Middle frontal gyrus (tissue), 1 donor: Measurements from ENCODE around the gene SCN1B.
A peak's percentile ranks its signal among the peaks of the same experiment; 100 is the strongest.
"Not testable (repeated sequence)": the region's sequence is repeated elsewhere in the genome, so short reads cannot be mapped to it uniquely, and the experiment has no call there.

Experiments
- DNase-seq: peaks from one replicate; pipeline ENCODE4 v3.0.0-alpha.2; 2015; ENCODE audit warnings: low spot score; ENCODE audit errors: extremely low spot score

The SCN1B gene

DNA sequence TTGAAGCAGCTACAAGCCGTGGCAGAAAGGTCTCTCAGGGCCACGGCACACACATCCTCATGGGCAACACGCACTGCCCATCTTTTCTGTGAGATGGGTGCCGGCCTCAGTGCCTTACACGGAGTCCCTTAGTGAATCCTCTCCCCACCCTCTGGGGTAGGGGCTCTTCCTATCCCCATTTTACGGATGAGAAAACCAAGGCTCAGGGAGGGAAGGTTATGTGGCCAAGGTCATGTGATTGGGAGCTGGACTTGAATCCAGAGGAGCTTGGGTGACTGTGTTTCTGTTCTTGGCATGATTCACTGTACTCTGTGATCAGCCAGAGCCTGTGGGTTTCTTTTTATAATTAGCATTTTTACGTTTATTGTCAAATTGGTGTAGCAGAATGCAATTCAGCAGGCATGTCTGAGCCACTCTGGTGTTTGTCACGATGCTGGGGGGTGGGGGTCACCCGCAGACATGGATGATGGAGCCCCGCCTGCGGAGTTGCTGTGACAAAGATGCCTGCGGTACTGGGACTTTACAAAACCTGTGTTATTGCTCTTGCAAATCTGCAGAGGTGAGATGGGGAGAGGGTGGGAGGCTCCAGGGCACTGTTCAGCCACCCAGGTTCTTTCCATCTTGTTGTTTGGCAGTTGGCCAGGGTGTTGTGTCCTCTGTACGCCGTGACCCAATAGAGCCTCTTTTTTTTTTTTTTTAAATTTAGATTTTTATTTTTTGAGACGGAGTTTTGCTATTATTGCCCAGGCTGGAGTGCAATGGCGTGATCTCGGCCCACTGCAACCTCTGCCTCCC lies 4.5 kb downstream of the SCN1B start:
- no peak for DNase-seq

DNA sequence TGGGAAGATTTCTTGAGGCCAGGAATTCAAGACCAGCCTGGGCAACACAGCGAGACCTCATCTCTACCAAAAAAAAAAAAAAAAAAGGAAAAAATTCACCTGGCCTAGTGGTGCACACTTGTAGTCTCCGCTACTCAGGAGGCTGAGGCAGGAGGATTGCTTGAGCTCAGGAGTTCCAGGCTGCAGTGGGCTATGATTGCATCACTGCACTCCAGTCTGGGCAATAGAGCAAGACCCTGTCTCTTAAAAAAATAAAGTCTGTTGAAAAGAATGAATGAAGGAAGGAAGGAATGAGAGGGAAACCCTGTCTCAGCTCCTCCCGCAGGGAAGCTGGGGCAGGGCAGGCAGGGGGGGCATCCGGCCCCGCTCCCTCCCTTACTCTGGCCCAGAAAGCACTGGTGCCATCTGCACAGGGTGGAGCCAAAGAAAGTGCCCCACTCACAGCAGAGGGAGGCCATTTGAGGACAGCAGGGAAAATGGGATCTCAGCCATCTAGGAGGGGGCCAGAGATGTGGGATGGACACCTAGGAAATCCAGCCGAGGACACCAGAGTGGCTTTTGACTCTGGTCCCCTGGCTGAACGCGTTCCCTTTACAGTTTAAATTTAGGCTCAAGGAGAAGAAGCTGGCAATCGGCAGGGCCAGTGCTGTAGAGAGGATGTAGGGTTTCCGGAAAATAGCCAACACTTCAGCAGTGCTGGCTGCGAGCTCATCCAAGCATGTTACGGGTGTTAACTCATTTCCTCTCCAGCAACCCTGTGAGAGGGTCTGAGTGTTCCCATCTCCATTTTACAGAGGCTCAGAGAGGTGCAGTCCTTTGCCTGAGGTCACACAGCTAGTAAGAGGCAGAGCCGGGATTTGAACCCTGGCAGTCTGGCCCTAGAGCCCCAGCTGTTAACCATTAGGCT lies 7.7 kb downstream of the SCN1B start:
- DNase-seq = no peak

DNA sequence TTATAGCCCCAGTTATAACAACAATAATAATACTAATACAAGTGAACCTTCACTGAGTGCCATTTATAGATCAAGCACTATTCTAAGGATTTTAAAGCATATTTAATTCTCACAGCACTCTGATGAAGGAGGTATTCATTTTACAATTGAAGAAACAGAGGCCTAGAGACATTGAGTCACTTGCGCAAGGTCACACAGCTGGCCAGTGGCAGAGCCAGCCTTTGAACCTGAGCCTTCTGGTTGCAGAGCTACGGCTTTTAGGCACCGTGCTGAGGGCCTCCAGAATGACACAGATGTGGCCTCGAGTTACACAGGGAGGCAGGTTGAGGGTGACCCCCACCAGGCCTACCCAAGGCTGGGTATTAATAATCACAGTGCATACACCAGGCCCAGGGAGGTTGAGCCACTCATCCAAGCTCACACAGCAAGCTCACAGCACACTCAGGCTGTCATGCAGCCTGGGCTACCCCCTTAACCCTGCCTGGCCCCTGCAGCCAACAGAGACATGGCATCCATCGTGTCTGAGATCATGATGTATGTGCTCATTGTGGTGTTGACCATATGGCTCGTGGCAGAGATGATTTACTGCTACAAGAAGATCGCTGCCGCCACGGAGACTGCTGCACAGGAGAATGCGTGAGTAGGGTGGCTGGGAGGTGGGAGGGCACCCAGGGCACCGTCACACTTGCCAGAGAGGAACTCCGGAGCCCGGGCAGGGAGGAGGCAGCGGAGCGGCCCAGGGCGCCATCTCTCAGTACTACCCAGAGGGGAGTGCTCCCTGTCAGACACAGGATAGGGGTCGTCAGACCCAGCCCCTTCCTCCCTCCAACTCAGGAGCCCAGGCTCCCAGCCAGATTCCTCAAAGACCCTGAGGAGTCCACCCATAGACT lies 8.6 kb downstream of the SCN1B start:
- no peak for DNase-seq

DNA sequence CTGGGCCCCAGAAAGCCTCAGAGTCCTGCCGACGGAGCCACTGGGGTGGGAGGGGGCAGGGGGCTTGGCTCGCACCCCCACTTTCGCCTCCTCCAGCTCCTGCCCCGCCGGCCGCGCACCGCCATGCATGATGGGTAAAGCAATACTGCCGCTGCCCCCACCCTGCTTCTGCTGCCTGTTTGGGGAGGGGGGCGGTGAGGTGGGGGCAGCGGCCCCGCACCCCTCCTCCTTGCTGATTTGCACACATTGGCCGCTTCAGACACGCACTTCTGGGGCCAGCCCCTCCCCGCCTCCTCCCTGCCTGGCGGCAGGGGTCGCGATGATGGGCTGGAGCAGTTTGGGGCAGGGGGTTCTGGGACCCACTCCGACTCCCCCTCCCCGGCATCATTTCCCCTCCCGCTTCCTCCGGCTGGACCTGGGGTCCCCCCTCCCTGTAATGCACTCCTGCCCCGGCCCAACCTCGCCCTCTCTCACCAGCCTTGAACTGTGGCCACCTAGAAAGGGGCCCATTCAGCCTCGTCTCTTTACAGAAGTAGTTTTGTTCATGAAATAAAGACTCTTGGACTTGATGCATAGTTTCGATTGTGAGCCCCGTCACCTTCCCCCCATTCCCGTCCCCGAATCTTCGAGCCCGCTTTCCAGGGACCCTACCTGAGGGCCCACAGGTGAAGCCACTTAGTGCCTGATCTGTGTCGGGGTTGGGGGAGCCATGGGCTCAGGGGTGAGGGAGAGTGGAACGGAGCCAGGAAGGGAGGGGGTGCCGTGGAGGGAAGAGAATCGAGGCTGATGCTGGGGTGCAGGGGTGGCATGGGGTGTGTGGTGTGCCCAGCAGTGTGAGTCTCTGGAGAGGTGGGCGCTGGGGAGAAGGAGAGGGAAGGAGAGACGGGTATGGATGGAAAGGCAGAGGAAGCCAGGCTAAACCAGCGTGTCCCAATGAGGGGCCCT lies 9.9 kb downstream of the SCN1B start:
- no peak for DNase-seq

DNA sequence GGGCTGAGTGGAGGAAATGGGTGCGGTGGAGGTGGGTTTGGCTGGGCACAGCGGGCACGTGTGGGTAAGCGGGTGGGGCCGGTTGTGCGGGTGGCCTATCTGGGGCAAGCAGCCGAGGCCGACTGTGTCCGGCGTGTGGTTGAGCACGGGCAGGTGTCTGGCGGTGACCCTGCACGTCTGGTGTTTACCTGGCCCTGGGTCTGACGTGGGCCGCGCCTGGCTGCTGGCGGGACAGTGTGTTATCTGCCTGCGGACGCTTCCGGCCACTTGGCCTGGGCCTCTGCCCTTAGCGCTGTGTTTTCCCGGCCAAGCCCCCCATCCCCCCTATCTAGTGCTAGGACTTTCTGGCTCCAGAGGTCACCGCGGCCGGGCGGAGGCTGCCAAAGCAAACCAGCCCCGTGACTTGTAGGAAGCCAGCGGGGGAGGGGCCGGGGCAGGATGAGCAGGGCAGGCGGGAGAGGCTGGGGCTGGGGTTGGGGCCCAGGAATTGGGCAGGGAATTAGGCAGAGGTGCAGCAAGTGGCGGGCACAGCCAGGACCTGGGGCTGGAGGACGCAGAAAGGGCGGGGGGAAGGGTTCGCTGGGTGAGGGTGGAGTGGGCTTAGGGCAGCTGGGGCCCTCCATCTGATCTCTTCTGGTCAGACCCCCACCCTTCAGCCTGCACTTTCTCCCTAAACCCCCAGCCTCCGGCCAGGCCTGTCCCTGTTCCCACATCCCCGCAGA lies 10.7 kb downstream of the SCN1B start:
- DNase-seq = no peak

DNA sequence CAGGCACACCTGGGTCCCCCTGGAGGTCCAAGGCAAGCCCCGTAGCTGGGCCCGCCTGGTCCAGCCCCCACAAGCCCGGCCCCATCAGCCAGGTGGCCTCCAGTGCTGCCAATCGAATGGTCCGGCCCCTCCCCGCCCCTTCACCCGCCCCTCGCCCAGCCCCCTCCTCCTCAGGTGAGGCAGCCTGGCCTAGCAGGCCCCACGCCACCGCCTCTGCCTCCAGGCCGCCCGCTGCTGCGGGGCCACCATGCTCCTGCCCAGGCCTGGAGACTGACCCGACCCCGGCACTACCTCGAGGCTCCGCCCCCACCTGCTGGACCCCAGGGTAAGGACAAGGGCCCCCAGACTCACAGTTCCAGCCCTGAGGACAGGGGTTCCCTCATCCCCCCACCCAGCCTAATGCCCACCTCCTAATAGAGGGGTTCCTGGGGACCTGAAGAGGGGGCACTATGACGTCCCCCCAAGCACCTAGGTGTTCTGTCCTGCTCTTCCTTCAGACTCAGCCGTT lies 11.3 kb downstream of the SCN1B start, which contains the start of gene HPN:
TSS of gene HPN (plus strand) at position 174 of the 508 bp plus-strand sequence. CDS start 786 bp downstream, outside the sequence.
- DNase-seq = no peak

DNA sequence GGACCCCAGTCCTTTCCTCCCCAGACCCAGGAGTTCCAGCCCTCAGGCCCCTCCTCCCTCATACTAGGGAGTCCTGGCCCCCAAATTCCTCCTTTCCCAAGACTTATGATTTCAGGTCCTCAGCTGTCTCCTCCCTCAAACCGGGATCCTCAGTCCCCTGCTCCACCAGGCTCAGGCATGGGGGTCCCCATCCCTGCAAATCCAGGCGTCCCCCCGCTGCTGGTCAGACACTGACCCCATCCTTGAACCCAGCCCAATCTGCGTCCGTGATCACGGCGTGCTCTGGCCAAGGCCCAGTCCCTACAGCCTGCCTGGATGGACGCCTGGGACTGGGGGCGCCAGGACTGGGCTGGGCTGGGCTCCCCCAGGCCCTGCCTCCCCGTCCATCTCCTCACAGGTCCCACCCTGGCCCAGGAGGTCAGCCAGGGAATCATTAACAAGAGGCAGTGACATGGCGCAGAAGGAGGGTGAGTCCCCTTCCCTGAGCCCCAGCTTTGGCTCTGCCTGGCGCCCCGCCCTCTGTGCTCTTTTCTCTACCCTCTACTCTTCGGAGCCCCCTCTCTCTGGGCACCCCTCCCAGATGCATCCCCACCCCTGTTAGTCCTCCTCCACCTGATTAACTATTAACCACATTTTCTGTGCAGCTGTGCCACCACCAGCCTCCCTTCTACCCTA lies 11.9 kb downstream of the SCN1B start:
- no peak for DNase-seq

DNA sequence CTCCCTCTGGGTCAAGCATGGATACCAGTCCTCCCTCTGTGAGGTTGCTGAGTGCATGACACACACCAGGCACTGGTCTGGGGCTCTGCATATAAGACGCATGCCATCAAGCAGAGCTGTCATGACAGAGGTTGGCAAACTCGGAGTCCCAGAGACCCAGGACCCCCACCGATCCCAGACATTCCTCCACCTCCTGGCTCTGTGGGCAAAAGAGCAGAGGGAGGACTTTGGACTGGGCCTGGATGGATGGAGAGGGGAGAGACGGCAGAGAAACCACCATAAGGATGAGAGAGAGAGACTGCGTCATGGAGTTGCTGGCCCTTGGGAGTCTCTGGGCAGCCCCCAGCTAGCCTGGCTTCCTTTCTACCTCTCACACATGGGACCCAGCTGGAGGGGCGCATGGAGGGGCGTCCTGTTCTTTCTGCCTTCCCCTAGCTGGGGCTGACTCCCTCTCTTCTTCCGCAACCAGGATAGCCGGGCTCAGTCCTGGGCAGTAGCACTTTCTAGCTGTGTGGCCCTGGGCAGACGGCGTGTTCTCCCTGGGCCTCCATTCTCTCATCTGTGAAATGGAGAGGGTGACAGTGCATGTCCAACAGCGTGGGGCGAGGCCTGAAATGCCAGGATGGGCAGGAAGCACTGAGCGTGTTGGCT lies 12.8 kb downstream of the SCN1B start:
- DNase-seq = no peak

DNA sequence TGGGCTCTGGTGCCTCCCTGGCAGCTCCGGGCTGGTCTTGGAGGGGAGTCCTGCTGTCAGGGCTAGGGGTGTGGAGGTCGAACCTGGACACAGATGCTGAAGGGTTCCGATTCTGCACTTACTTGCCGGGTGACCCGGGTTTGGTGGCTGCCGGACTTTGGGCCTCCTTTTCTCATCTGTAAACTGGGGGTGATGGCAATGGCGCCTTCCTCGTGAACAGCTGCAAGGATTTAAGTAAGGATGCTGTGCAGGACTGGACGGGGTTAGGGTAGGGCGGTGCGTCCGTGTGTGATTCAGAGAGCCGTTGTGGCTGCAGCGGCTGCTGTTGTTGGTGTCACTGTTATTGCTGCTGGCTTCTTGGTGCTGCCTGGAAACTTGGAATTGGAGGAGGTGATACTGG lies 13.6 kb downstream of the SCN1B start:
- no peak for DNase-seq

DNA sequence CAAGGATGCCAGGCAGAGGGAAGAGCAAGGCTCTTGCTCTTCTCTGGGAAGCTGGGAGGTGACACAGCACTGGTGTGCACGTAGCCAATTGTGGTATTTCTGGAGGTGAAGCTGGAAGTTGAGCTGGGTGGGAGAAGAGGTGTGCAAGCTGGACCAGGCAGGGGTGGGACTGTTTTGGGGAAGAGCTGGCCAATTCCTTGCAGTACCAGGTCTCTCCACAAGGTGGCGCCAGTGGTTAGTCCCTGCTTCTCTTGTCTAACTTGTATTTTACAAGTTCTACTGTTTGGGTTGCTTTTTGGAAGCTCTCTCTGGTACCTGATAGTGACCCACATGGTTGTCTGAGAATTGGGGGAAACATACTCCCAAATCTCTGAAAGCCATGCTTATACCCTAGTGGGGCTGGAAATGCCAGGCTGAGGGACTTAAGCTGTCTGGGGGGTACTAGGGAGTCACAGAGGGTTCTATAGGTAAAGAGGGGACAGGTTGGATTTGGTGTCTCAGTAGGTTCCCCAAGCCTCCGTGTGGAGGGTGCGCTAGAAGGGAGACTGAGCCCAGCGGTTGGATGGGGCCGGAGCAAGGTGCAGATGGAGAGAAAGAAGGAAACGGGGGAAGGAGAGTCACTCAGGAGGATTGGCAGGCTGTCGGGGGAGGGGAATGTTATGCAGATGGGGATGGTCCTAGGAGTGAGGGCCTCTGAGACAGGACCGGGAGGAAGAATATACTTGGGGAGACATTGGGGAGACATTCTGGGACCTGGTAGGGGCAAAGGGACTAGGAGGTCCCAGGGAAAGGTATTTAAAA lies 14.2 kb downstream of the SCN1B start:
- peak; percentile 17 for DNase-seq

DNA sequence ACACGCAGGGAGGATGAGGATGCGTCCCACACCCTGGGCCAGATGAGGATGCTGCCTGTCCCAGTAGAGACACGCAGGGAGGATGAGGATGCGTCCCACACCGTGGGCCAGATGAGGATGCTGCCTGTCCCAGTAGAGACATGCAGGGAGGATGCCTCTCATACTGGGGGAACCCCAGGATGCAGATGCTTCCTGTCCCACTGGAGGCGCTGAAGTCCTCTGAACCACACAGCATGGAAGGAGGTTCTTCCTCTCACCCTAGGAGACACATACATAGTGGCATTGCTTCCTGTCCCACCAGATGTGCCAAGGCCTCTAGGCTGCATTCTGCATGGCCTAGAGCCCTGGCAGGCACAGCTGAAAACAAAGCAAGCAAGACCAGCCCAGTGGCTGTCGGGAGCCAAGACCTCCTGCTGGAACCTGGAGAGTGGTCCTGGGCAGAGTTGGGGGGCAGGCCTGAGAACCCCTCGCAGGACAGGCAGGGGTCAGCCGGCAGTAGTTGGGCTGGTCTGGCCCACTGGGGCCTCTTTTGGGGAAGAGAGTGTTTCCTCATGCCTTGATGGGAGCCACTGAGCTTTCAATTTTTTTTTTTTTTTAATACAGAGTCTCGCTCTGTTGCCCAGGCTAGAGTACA lies 15.5 kb downstream of the SCN1B start:
- no peak for DNase-seq

DNA sequence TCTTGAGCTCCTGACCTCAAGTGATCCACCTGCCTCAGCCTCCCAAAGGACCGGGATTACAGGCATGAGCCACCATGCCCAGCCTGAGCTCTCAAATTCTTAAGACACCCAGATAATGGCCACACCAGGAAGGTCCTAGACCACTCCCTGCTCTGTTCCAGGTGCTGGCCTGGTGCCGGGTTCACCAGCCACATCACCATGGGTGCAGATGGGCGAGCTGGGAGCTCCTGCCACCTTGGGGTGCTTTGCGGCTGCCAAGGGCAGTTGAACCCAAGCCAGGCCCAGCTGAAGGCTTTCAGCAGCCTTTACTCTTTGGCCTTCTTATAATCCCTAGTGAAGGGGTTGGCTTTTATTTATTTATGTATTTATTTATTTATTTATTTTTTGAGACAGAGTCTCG lies 16.2 kb downstream of the SCN1B start:
- no peak for DNase-seq

DNA sequence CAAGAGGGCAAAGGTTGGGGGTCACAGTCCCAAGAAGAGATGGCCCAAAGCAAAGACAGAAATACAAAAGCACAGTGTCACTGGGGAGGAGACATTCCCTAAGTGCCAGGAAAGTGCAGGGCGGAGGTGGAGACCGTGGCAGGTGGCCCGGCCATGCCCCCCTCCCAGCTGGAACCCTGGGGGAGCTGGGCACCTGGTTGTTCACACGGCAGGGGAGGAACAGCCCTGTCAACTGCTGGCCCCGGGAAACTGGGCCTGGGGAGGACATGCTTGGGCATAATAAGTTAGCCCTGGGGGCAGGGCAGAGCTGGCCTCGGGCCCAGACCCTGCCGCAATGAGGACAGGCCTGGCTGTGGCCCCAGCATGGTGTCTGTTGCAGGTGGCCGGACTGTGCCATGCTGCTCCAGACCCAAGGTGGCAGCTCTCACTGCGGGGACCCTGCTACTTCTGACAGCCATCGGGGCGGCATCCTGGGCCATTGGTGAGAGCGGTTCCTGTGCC lies 18.7 kb downstream of the SCN1B start:
- no peak for DNase-seq

DNA sequence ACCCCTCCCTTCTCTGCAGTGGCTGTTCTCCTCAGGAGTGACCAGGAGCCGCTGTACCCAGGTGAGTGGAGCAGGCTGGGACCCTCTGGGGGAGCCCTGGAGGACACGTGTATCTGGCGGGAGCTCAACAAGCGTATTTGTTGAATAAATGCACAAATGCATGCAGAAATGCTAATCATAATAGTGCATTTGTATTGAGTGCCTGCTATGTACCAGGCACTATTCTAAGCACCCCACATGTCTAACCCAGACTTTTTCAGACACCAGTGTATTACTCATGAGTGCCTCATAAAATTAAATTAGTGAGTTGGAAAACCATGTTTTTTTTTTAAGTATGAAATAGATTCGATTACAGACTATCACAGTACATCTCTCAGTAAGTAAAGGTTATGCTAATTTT lies 19.2 kb downstream of the SCN1B start:
- DNase-seq = no peak

DNA sequence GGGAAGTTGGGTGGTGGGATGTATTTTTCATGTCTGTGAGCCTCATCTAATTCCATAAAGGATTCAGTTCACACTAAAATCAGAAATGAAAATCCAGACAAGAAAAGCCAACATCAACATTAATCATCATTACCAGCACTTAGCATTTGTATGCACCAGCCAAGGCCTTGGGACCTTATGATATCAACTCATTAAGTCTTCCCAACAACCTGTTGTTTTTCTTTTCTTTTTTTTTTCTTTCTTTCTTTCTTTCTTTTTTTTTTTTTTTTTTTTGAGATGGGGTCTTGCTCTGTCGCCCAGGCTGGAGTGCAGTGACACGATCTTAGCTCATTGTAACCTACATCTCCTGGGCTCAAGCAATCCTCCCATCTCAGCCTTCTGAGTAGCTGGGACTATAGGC lies 20.4 kb downstream of the SCN1B start:
- DNase-seq = not testable (repeated sequence)

DNA sequence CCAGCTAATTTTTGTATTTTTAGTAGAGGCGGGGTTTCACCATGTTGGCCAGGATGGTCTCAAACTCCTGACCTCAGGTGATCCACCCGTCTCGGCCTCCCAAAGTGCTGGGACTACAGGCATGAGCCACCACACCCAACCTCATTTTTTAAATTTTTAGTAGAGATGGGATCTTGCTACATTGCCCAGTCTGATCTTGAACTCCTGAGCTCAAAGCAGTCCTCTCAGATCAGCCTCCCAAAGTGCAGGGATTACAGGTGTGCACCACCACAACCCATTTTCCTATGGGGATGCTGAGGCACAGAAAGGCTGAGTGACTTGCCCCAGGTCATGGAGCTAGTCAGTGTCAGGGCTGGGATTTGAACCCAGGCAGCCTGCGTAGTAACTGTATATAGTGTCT lies 21.0 kb downstream of the SCN1B start:
- DNase-seq = not testable (repeated sequence)

DNA sequence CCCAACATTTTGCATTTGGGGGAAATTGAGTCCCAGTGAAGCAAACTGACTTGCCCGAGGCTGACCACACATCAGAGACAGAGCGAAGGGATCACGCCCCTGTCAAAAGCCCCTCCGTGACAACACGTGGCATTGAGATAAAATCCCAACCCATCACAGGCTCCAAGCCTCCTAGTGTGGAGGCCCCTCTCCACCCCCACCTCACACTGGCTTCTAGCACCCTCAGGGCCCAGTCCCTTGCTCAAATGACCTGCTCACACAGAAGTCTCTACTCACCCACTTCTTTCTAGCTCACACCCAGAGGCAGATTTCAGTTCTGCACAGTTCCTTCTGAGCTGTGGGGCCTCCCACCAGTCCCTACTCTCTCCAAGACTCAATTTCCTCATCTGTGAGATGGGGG lies 21.5 kb downstream of the SCN1B start:
- no peak for DNase-seq
